GM23338 (cell line): ENCODE measurements around the gene OLFML1. TPM values are rescaled to one million over a fixed set of nuclear protein-coding genes. Genes with fewer than 3 reads are reported as not detected.

Experiments used
- ATAC-seq: fragments of 200-7000 bp; cut with Tn5 transposase; 3 replicates; pipeline ENCODE4 v1.9.1; 2020
- DNase-seq: peaks from one replicate; pipeline ENCODE4 v3.0.0-alpha.2; 2015; ENCODE audit warnings: low spot score
- H2AFZ ChIP-seq: fragments of 200-600 bp; sonication (generic); 2 replicates; pipeline ENCODE4 v1.8.0; 2016; ENCODE audit warnings: antibody characterized with exemption, mild to moderate bottlenecking, moderate library complexity
- H3F3A ChIP-seq: fragments of 200-600 bp; sonication (generic); replicated peaks from 2 replicates; pipeline ENCODE4 v1.8.0; 2017; ENCODE audit warnings: antibody characterized with exemption, mixed run types, low read depth
- H3K27ac ChIP-seq: fragments of 200-600 bp; sonication (generic); 2 replicates; pipeline ENCODE4 v1.6.1; 2016; ENCODE audit warnings: low read depth
- H3K27me3 ChIP-seq: fragments of 200-600 bp; sonication (generic); 2 replicates; pipeline ENCODE4 v1.8.0; 2016; ENCODE audit warnings: mild to moderate bottlenecking, mixed run types, moderate library complexity; ENCODE audit not compliant: insufficient read depth
- H3K36me3 ChIP-seq: fragments of 200-600 bp; sonication (generic); 2 replicates; pipeline ENCODE4 v1.8.0; 2016; ENCODE audit warnings: mild to moderate bottlenecking; ENCODE audit not compliant: insufficient read depth
- H3K4me1 ChIP-seq: fragments of 200-600 bp; sonication (generic); 2 replicates; pipeline ENCODE4 v1.8.0; 2016; ENCODE audit warnings: mild to moderate bottlenecking, moderate library complexity; ENCODE audit not compliant: insufficient read depth
- H3K4me2 ChIP-seq: fragments of 200-600 bp; sonication (generic); 2 replicates; pipeline ENCODE4 v1.7.1; 2017; ENCODE audit warnings: mixed run types
- H3K4me3 ChIP-seq: fragments of 200-600 bp; sonication (generic); 2 replicates; pipeline ENCODE4 v1.6.1; 2016; ENCODE audit warnings: mixed run types
- H3K79me2 ChIP-seq: fragments of 200-600 bp; sonication (generic); replicated peaks from 2 replicates; pipeline ENCODE4 v1.8.0; 2017; ENCODE audit warnings: mild to moderate bottlenecking; ENCODE audit not compliant: insufficient read depth
- H3K9me2 ChIP-seq: fragments of 200-600 bp; sonication (generic); 2 replicates; pipeline ENCODE4 v1.8.0; 2017; ENCODE audit not compliant: insufficient read depth
- H4K20me1 ChIP-seq: fragments of 200-600 bp; sonication (generic); replicated peaks from 2 replicates; pipeline ENCODE4 v1.8.0; 2017; ENCODE audit warnings: mild to moderate bottlenecking; ENCODE audit not compliant: insufficient read depth
- H3K27ac Mint-ChIP-seq: 2 replicates; pipeline ENCODE4 v1.8.0; 2020; ENCODE audit warnings: inconsistent platforms, mild to moderate bottlenecking, moderate library complexity, mixed read lengths
- H3K27me3 Mint-ChIP-seq: 3 replicates; pipeline ENCODE4 v1.8.0; 2022; ENCODE audit warnings: low read depth, mild to moderate bottlenecking, moderate library complexity, mixed read lengths, inconsistent platforms; ENCODE audit not compliant: insufficient read depth, poor library complexity
- H3K36me3 Mint-ChIP-seq: 3 replicates; pipeline ENCODE4 v1.8.0; 2021; ENCODE audit warnings: low read depth, mild to moderate bottlenecking, inconsistent platforms, moderate library complexity, mixed read lengths
- H3K4me1 Mint-ChIP-seq: 3 replicates; pipeline ENCODE4 v1.8.0; 2020; ENCODE audit warnings: mild to moderate bottlenecking, inconsistent platforms, mixed read lengths
- H3K4me3 Mint-ChIP-seq: 3 replicates; pipeline ENCODE4 v1.8.0; 2021; ENCODE audit warnings: moderate library complexity, mild to moderate bottlenecking, inconsistent platforms, mixed read lengths
- H3K9me3 Mint-ChIP-seq: 3 replicates; pipeline ENCODE4 v1.8.0; 2020; ENCODE audit warnings: moderate library complexity, mild to moderate bottlenecking, inconsistent platforms, mixed read lengths
- CREB1 ChIP-seq: fragments of 250-450 bp; sonication (Bioruptor Pico); IDR thresholded peaks from 2 replicates; pipeline ENCODE4 v1.5.0; 2020; ENCODE audit warnings: low read depth, mild to moderate bottlenecking, moderate library complexity
- CTCF ChIP-seq, 2 experiments: fragments of 200-600 bp in 1 of 2; sonication (generic) in 1 of 2; conservative IDR thresholded peaks; 2 replicates each; pipeline versions ENCODE4 v1.5.1 to v1.6.1; 2016 to 2017; ENCODE audit warnings: antibody characterized with exemption in 2 of 2, low read depth in 2 of 2, mild to moderate bottlenecking in 2 of 2, moderate library complexity in 1 of 2
- ETS1 ChIP-seq: IDR thresholded peaks from 2 replicates; pipeline ENCODE4 v1.6.1; 2016; ENCODE audit warnings: antibody characterized with exemption
- EZH2 ChIP-seq: fragments of 200-600 bp; sonication (generic); IDR thresholded peaks from one replicate; pipeline ENCODE4 v1.8.0; 2017; ENCODE audit warnings: antibody characterized with exemption, mild to moderate bottlenecking, low read depth; ENCODE audit not compliant: unreplicated experiment
- EZH2phosphoT487 ChIP-seq: fragments of 200-600 bp; sonication (generic); IDR thresholded peaks from one replicate; pipeline ENCODE4 v1.8.1; 2018; ENCODE audit warnings: antibody characterized with exemption; ENCODE audit not compliant: unreplicated experiment
- JUNB ChIP-seq: IDR thresholded peaks from one replicate; pipeline ENCODE4 v1.6.1; 2016; ENCODE audit warnings: antibody characterized with exemption; ENCODE audit not compliant: unreplicated experiment
- NANOG ChIP-seq: IDR thresholded peaks from 2 replicates; pipeline ENCODE4 v1.6.1; 2016; ENCODE audit warnings: antibody characterized with exemption, borderline replicate concordance
- POLR2AphosphoS5 ChIP-seq: IDR thresholded peaks from 2 replicates; pipeline ENCODE4 v1.6.1; 2016; ENCODE audit warnings: antibody characterized with exemption, low read depth
- REST ChIP-seq: IDR thresholded peaks from one replicate; pipeline ENCODE4 v1.6.1; 2018; ENCODE audit warnings: antibody characterized with exemption; ENCODE audit not compliant: unreplicated experiment
- STAT1 ChIP-seq: IDR thresholded peaks from one replicate; pipeline ENCODE4 v1.6.1; 2016; ENCODE audit warnings: antibody characterized with exemption; ENCODE audit not compliant: unreplicated experiment
- ZNF114 ChIP-seq: fragments of 250-450 bp; sonication (Bioruptor Pico); IDR thresholded peaks from 2 replicates; pipeline ENCODE4 v1.5.0; 2020; ENCODE audit warnings: mild to moderate bottlenecking, moderate library complexity
- ZNF331 ChIP-seq: fragments of 250-450 bp; sonication (Bioruptor Pico); IDR thresholded peaks from 2 replicates; pipeline ENCODE4 v1.5.0; 2020; ENCODE audit warnings: low read depth, mild to moderate bottlenecking, moderate library complexity
- ZNF462 ChIP-seq: fragments of 250-450 bp; sonication (Bioruptor Pico); IDR thresholded peaks from 2 replicates; pipeline ENCODE4 v1.5.0; 2020; ENCODE audit warnings: mild to moderate bottlenecking, moderate library complexity
- polyA plus RNA-seq: library from polyadenylated mRNA; unstranded; fragments of >200 nt; fragmentation: Nextera tagmentation; extraction: Ambion mirVana; gene quantifications from 2 replicates; pipeline ENCODE4 v1.2.1, GENCODE V29; 2016
- total RNA-seq: library from RNA; depleted of rRNA; stranded (reverse); fragments of >200 nt; shearing (Covaris generic); gene quantifications from 2 replicates; pipeline ENCODE4 v1.2.3, GENCODE V29; 2014

The OLFML1 gene
- total and polyA plus RNA-seq, 2 experiments from 2014 or later = 0.21 TPM; not detected in 1

- Histone ChIP-seq H3K27me3 (no peaks in the 10 kb centered on the region), H3K27ac (no peak overlapping the region), H4K20me1 (no peaks in the 10 kb centered on the region), H3K36me3 (no peaks in the 10 kb centered on the region), H3K79me2 (no peaks in the 10 kb centered on the region), H2AFZ (no peak overlapping the region; the same call in 1 of the 2 replicates), H3F3A (no peaks in the 10 kb centered on the region), H3K9me2 (no peaks in the 10 kb centered on the region), H3K4me3 (no peak overlapping the region), H3K4me1 (peaks cover 8% of the 10 kb centered on the region), H3K4me2 (no peak overlapping the region)
- no peak for ATAC-seq
- Mint-ChIP-seq H3K36me3 (no peaks in the 10 kb centered on the region), H3K27me3 (peaks cover 8% of the 10 kb centered on the region), H3K4me1 (peaks cover 15% of the 10 kb centered on the region), H3K9me3 (peaks cover 3% of the 10 kb centered on the region; the same call in 1 of the 3 replicates), H3K27ac (no peak overlapping the region; the same call in 1 of the 2 replicates), H3K4me3 (no peak overlapping the region)
- TF ChIP-seq ETS1 (no peak), NANOG (no peak), EZH2 (no peak), EZH2phosphoT487 (no peak), ZNF462 (CRISPR knock-in tag) (no peak), CTCF (conservative IDR thresholded peaks at IDR 0.05; ENCODE audit: low read depth in 2 of 2) (no peak), POLR2AphosphoS5 (no peak), REST (no peak), ZNF114 (CRISPR knock-in tag) (no peak), STAT1 (no peak), CREB1 (CRISPR knock-in tag) (no peak), ZNF331 (CRISPR knock-in tag) (no peak), JUNB (no peak)
- DNase-seq = no peak
These were observed 33.3 kb upstream of the OLFML1 start for GRCh38 chr11:7451952-7452494.
